GM18507 (cell line): Measurements from ENCODE around the gene ACOT7.
"Not testable (repeated sequence)": the region's sequence is repeated elsewhere in the genome, so short reads cannot be mapped to it uniquely, and the experiment has no call there.

ENCODE experiments used
- DNase-seq: peaks from one replicate; pipeline ENCODE4 v3.0.0; 2011; ENCODE audit warnings: low read depth; ENCODE audit not compliant: insufficient read length; ENCODE audit errors: extremely low spot score
- FAIRE-seq: peaks from 2 replicates; lab custom pipeline; 2011; peaks lifted over from hg19 to GRCh38; lab: Jason Lieb, UNC

Gene ACOT7

DNA sequence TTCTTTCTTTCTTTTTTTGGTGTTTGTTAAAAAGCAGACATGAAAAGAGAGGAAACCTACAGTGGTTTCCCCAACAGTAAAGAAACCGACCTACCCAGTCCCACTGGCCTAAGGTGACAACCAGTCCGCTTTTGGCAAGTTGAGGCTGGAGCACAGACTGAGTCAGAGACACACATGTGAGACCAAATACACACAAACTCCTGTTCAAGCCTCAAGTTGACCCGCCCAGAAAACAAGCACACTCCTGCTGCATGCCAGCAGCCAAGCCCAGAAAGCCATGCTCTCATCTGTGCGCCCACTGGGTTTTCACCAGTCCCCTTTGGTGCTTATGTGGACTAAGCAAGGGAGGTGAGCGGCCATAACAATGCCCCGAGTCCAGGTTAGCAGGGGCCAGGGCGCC, 68.1 kb downstream of the ACOT7 start:
- DNase-seq, result no peak
- FAIRE-seq, result no peak

DNA sequence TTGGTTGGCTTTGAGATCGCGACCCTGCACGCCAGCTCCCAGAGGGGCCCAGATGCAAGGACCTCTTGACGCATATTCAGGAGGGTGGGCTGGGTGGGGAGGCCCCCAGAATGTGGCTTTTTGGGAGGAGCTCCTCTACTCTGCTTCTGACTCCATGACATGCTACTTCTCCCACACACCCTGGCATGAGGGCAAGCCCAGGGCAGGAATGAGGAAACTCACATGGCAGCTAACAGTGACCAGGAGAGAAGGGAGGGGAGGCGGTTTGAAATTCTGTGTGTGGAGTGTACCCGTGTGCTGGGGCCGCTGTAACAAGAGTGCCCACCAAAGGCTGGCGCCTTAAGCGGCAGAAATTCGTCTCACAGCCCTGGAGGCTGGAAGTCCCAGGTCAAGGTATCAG, 71.4 kb downstream of the ACOT7 start:
- FAIRE-seq (no peak), DNase-seq (no peak)

DNA sequence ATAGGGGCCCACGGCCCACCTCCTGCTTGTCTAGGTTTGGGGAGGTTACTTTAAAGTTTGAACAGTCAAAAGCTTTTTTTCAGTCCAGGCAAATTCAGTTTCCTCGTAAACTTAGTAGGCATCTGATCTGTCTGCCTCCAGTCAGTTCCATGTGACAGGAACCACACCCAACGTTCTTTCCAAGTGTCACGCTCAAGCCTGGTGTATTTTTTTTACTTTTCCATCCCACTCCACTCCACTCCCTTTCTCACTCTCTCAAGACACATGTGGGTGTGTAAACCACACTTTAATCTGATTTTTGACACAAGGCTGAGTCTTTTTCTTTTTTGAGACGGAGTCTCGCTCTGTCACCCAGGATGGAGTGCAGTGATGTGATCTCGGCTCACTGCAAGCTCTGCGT, 72.4 kb downstream of the ACOT7 start:
- FAIRE-seq, result no peak
- DNase-seq, result no peak

DNA sequence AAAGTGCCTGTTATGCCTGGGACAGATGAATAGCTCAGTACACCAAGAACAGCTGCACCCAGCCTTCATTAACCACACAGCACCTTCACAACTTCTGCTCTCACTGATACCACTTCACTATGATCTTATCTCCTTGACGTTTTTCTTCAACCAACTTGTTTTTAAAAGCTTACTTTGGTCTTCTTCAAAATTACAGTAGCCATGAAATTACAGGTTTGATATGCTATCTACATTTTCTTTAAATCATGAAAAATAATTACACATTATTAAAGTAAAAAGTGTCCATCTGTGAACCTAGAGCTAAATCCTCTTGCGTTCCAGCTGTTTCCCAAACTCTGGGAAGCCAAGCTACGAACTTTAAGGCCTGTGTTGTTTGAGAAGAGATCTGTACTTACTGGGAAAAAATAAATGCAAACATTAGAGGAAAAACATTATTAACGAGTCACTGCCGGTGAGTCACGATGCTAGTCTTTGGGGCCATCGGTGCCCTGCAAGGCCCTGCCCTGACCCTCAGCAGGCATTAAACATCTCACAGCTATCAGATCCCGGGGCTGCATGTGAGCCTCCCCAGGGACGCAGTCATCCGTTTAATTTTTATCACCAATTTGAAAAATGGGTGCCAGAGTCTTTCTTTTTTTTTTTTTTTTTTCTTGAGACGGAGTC, 76.3 kb downstream of the ACOT7 start:
- DNase-seq, result no peak
- FAIRE-seq, result no peak

DNA sequence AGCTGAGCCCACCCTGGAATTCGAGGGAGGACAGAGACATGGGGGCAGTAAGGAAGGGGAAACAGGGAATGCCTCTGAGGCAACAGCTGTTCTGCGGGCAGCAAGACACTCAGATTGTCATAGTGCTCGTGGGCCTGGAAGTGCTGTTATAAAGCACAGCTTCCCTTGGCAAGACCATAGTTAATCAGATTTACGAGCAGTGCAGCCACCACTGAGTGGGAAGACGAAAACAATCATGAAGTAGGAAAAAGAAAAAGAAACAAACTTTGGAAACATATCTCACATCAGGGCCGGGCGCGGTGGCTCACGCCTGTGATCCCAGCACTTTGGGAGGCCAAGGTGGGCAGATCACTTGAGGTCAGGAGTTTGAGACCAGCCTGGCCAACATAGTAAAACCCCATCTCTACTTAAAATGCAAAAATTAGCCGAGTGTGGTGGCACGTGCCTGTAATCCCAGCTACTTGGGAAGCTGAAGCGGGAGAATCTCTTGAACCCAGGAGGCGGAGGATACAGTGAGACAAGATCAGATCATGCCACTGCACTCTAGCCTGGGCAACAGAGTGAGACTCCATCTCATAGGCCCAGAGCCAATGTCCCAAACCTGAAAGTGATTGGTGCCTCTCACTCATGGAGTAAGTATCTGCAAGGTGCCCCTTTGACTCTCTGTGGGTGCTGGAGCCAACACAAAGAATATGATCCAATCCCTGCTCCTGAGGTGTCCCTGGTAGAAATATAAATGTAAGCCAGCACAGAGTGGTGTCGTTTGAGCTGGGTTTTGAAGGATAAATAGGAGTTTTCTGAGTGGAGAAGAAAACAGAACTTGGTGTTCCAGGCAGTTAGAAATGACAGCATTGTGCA, 77.1 kb downstream of the ACOT7 start:
- no peak for FAIRE-seq
- no peak for DNase-seq

DNA sequence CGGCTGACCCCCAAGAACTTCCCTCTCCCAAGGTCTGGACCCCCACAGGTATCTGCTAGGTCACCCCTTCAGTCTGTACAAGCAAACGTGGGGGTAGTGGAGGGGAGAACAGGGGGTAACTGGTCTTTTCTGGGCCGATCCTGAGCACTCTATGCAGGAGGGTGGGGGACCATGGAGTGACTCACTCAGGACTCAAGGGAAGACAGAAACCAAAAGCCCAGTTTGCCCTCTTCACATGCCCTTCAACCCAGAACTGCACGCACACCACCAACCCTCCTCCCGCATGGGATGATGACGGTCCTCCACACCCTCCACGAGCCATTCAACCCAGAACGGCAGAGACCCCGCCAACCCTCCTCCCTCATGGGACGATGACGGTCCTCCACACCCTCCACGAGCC, 79.1 kb downstream of the ACOT7 start:
- FAIRE-seq, result no peak
- DNase-seq, result no peak

DNA sequence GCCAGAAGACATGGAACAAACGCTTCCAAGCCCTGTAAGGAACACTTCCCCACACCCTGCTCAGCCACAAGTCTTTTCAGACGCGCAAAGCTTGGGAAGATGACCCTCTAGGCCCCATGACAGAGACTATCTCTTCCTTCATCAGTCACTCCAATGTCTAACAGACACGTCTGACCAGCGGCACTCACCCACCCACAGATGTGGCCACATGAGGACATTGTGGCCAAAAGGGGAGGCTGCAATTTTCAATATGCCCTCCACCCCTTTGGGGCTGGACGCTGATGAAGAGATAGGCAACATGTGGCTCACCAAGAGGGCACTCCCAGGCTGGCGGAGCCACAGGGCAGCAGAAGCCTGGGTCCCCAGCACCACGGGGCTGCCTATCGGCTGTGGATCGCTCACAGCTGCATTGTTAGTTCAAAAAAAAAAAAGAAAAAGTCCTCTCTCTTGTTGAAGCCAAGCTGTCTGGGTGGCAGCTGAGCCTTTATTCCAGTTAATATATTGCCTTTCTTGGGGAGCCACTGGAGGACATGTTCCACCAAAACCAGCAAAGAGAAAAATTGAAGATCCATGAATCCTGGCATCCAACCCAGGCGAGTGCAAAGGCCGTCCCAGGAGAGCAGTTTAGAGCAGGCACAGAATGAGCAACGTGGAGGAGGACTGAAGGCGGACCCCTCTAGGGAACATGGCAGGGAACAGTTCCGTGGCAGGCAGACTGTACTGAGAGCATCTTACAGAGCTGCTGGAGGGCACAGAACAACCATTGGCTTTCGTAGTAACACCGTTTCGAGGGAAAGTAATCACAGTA, 80.0 kb downstream of the ACOT7 start:
- FAIRE-seq (no peak), DNase-seq (no peak)

DNA sequence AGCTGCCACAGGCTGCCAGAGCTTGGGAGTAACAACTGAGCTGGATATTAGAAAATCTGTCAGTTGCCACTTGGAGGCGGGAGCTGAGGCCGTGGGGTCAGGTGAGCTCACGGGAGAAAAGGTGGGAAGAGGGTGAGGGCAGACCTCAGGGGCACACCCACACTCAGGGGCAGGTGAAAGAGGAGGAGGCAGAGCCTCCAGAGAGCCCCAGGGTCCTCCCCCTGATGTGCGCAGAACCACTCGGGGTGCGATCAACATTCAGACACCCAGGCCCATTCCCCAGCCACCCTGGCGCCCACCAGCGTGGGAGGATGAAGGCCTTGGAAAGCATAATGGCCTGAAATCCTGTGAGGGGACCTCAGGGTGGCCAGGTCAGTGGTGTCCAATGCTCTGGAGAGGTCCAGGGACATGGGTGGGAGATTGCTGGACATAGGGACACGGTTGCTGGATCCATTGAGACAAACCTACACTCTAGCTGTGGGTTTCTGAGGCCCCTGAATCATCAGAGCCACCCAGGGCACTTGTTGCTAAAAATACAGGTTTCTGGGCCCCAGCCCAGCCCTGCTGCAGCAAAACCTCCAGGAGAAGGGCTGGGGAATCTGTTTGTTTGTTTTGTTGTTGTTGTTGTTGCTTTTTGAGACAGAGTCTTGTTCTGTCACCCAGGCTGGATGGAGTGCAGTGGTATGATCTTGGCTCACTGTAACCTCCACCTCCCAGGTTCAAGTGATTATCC, 83.3 kb downstream of the ACOT7 start:
- no peak for FAIRE-seq
- no peak for DNase-seq

DNA sequence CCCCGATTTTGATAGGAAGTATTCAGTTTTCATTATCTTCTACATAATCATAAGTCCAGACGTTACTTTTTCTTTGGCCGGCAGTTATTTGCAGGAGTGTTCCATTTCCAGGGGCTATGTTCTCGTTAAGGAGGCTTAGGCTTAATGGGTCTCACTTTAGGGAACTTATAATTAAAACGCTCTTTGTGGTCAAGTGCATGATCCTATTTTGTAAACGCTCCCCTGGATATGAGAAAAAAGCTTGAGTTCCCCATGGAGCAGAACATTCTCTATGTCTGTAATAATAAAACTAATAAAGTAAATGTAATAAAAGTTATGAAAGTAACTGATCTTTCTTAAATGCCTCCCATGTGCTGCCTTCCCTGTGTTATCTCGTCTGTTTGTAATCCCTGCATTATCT, 84.0 kb downstream of the ACOT7 start:
- no peak for FAIRE-seq

DNA sequence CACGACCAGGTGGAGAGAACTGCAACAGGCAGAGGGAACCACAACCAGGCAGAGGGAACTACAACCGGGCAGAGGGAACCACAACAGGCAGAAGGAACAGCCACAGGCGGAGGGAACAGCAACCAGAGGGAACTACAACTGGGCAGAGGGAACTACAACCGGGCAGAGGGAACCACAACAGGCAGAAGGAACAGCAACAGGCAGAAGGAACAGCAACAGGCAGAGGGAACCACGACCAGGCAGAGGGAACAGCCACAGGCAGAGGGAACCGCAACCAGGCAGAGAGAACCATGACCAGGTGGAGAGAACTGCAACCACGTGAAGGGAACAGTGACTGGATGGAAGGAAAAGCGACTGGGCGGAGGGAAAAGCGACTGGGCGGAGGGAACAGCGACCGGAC, 85.1 kb downstream of the ACOT7 start:
- no peak for DNase-seq
- FAIRE-seq, result no peak

More for the DNA sequence above, 84.0 kb downstream of the ACOT7 start:
- no peak for DNase-seq

DNA sequence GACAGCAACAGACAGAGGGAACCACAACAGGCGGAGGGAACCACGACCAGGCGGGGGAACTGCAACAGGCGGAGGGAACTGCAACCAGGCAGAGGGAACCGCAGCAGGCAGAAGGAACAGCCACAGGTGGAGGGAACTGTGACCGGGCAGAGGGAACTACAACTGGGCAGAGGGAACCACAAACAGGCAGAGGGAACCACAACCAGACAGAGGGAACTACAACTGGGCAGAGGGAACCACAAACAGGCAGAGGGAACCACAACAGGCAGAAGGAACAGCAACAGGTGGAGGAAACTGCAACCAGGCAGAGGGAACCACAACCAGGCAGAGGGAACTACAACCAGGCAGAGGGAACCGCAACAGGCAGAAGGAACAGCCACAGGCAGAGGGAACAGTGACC, 85.9 kb downstream of the ACOT7 start:
- not testable (repeated sequence) for FAIRE-seq, DNase-seq

DNA sequence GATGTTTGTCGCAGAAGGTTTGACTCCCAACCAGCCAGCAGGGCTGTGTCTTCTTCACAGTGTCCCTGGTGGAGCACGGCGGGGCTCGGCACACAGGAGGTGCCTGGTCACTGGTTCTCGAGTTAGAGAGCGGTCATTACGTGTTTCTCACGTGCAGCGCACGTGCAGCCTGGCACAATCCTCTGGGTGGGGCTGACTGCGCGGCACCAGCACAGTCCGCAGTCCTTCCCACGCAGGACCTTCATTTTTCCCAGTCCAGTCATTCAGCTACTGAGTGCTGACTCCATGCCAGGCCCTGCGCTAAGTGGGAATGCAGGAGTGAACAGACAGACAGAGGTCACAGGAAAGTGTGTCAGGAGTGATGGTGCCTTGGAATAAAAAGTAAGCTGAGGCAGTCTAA, 86.5 kb downstream of the ACOT7 start:
- FAIRE-seq (no peak), DNase-seq (no peak)

DNA sequence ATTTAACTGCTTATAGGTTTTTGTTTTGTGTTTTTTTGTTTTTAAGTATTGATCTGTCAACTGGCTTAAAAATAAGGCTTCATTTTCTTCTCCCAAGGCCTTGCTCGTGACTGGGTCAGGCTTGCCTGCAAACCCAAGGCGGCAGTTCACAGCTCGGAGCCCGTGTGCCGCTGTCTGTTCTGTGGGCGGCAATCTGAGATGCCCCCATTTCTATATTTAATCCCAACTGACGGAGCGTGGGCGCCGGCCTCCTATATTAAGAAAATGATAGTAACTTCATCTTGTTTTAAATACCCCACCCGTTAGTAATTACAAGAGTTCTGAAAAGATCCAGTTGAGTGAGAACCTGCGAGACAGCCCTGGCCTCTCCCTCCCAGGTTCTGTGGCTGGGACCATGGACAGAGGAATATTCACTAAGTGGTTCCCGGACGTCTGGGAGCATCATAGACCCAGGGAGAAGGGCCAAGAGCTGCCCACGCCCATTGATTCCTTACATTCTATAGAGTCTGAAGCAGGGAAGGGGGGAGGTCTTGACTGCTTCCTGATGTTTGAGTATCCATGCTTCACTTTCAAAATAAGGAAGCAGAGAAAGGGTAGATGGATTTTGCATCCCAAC, 90.1 kb downstream of the ACOT7 start:
- no peak for FAIRE-seq
- DNase-seq, result no peak

DNA sequence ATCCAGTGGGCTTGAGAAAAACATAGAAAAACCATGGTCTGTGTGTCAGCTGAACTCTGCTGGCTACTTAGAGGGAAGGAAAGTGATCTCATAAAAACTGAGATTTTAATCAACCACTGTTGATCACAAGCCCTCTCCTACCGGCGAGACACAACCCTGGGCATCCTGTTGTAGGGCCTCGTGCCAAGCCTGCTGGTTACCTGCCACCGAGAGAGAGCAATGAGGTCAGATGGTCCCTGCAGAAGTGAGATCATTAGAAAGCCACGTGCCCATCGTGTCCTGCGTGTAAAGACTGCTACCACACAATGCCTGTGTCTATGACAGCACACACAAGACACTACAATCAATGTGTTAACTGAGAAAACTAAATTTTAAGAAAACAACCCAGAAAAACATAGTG, 91.0 kb downstream of the ACOT7 start:
- FAIRE-seq (no peak), DNase-seq (no peak)

DNA sequence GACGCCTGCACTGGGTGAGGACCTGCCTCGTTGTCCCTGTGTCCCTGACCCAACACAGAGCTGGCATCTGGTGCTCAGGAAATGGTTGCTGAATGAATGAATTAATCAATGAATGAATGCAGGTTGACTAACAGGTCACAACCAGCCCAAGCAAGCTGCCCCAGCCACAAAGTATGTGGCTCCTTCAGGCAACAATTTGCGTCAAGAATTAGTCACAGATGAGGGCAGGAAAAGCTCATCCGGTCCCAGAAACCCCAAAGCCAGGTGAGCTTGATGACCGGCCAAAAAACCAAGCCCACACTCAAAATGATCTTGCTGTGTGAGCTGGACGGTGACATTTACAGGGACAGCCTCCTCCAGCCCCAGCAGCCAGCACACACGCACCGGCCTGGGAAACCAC, 92.0 kb downstream of the ACOT7 start:
- no peak for DNase-seq
- no peak for FAIRE-seq

DNA sequence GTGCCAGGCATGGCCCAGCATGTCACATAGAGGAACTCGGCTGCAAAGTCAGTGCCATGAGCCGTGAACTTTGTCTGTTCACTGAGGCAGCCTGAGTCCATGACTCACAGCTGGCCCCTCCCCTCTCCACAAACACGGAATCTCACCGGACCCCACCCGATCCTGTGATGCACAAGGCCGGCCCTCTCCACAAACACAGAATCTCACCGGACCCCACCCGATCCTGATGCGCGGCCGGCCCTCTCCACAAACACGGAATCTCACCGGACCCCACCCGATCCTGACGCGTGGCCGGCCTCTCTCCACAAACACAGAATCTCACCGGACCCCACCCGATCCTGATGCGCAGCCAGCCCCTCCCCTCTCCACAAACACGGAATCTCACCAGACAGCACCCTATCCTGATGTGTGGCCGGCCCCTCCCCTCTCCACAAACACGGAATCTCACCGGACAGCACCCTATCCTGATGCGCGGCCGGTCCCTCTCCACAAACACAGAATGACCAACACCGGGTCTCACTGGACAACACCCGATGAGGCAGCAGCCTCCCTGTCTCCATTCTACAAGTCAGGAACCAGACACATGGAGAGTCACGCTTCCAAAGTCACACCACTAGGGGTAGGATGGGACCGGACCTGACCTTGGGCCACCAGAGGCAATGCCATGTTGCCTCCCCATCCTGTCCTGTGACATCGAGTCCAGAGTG, 93.1 kb downstream of the ACOT7 start:
- FAIRE-seq (no peak), DNase-seq (no peak)

DNA sequence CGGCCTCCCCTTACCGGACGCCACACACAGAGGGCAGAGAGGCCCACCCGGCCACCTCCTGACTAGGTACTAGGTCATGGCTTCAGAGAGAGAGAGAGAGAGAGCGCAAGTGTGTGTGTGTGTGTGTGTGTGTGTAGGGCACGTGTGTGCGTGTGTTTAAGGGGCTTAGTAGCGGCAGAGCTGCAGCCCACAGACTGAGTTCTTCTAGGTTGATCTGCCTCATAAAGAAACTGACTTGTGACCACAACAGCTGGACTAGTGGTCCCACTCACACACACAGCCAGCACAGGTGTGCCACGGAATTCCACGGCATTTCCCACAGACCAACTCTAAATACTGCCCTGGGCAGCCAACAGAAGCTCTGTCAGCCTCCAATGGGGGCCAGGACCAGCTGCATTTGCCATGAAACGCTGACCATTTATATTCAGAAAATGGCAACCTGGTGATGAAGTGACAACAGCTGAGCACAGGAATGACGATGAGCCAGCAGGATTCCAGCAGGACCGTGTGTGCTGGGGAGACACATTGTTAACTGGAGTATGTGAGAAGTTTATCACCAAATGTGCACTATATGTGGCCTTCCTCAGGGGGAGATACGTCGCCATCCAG, 93.9 kb downstream of the ACOT7 start:
- FAIRE-seq (no peak), DNase-seq (no peak)

DNA sequence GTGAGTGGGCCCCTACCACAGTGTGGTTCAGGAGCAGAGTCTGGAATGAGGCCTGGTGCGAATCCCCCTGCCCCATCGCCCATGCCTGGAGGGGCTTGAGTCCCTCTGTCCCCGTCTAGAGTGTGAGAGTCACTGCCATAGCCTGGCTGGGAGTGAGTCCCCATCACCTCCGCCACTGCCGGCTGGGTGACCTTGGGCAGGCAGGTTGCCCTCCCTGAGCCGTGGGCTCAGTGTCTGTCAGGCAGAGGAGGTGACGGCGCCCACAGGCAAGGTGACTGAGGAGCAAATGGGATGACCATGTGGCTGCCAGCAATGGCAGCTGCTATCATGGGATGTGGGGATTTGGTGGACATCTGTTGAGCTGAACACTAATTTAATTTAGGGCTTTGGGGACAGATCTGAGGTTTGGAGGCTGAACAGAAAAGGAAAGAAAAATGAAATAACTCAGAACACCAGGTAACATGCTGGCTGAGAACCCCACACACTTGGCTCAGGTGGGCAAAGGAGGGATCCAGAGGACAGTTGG, 94.6 kb downstream of the ACOT7 start:
- DNase-seq (no peak), FAIRE-seq (no peak)
